SK-N-DZ (cell line): Measurements from ENCODE around the gene CAD.

Source experiments
- DNase-seq: peaks from one replicate; pipeline ENCODE4 v3.0.0-alpha.2; 2015; ENCODE audit warnings: low spot score

The CAD gene

GRCh38 chr2:27280826-27281225 lies 63.7 kb downstream of the CAD start:
- DNase-seq = no peak

- no peak for DNase-seq
These were observed 64.3 kb downstream of the CAD start for GRCh38 chr2:27281442-27281841.

GRCh38 chr2:27281855-27282559 lies 64.8 kb downstream of the CAD start, which contains the start of gene TRIM54:
Gene TRIM54, plus strand, starts transcription at chr2:27282429. Its CDS starts 303 bp downstream, at chr2:27282732.
- no peak for DNase-seq

- DNase-seq = no peak
These were observed 65.7 kb downstream of the CAD start for GRCh38 chr2:27282892-27283291.

GRCh38 chr2:27284996-27285395 lies 67.8 kb downstream of the CAD start:
- DNase-seq = no peak

- DNase-seq = no peak
These were observed 68.3 kb downstream of the CAD start for GRCh38 chr2:27285481-27285880.

- no peak for DNase-seq
These were observed 71.4 kb downstream of the CAD start for GRCh38 chr2:27288610-27289009.

GRCh38 chr2:27290549-27290948 lies 73.4 kb downstream of the CAD start:
- no peak for DNase-seq

- DNase-seq = no peak
These were observed 74.7 kb downstream of the CAD start for GRCh38 chr2:27291865-27292264.
